Loucy (cell line): Measurements from ENCODE around the gene TBC1D1.

Experiments
- H2AFZ ChIP-seq: fragments of 200-600 bp; sonication (generic); 2 replicates; pipeline ENCODE4 v1.6.0; 2016; ENCODE audit warnings: antibody characterized with exemption, mild to moderate bottlenecking, low read length, moderate library complexity
- H3F3A ChIP-seq: fragments of 200-600 bp; 2 replicates; pipeline ENCODE4 v1.6.0; 2016; ENCODE audit warnings: antibody characterized with exemption, low read depth, mild to moderate bottlenecking
- H3K27me3 ChIP-seq: fragments of 200-600 bp; sonication (generic); 2 replicates; pipeline ENCODE4 v1.6.1; 2014; ENCODE audit warnings: low read length, mild to moderate bottlenecking; ENCODE audit not compliant: insufficient read depth, poor library complexity, severe bottlenecking
- H3K36me3 ChIP-seq: fragments of 200-600 bp; sonication (generic); 2 replicates; pipeline ENCODE4 v1.6.1; 2016; ENCODE audit warnings: low read length; ENCODE audit not compliant: insufficient read depth
- H3K4me1 ChIP-seq: fragments of 200-600 bp; sonication (generic); 2 replicates; pipeline ENCODE4 v1.5.1; 2014; ENCODE audit warnings: low read length, mild to moderate bottlenecking; ENCODE audit not compliant: insufficient read depth, poor library complexity, severe bottlenecking
- H3K4me2 ChIP-seq: fragments of 200-600 bp; sonication (generic); 2 replicates; pipeline ENCODE4 v1.6.0; 2014; ENCODE audit warnings: antibody characterized with exemption, low read length, low read depth, mild to moderate bottlenecking; ENCODE audit not compliant: poor library complexity, severe bottlenecking
- H3K4me3 ChIP-seq: fragments of 200-600 bp; sonication (generic); 2 replicates; pipeline ENCODE4 v1.5.1; 2014; ENCODE audit warnings: low read length, mild to moderate bottlenecking, mixed read lengths; ENCODE audit not compliant: poor library complexity, severe bottlenecking
- H3K79me2 ChIP-seq: fragments of 200-600 bp; sonication (generic); 2 replicates; pipeline ENCODE4 v1.6.1; 2014; ENCODE audit warnings: low read length; ENCODE audit not compliant: insufficient read depth
- H3K9ac ChIP-seq: fragments of 200-600 bp; sonication (generic); 2 replicates; pipeline ENCODE4 v1.6.0; 2014; ENCODE audit warnings: mild to moderate bottlenecking, low read depth, low read length, moderate library complexity; ENCODE audit not compliant: poor library complexity, severe bottlenecking
- H3K9me2 ChIP-seq: fragments of 200-600 bp; sonication (generic); replicated peaks from 2 replicates; pipeline ENCODE4 v1.6.1; 2016; ENCODE audit warnings: low read depth, low read length, mixed read lengths
- H3K9me3 ChIP-seq: fragments of 200-600 bp; sonication (generic); 2 replicates; pipeline ENCODE4 v1.6.1; 2014; ENCODE audit warnings: mild to moderate bottlenecking, antibody characterized with exemption, low read length, low read depth; ENCODE audit not compliant: insufficient read depth
- H4K20me1 ChIP-seq: fragments of 200-600 bp; sonication (generic); 2 replicates; pipeline ENCODE4 v1.6.0; 2014; ENCODE audit warnings: antibody characterized with exemption, low read length, mild to moderate bottlenecking; ENCODE audit not compliant: insufficient read depth, poor library complexity, severe bottlenecking
- CTCF ChIP-seq: fragments of 200-600 bp; sonication (generic); conservative IDR thresholded peaks from 2 replicates; pipeline ENCODE4 v1.5.1; 2014; ENCODE audit warnings: mild to moderate bottlenecking, antibody characterized with exemption, low read length
- EZH2phosphoT487 ChIP-seq: fragments of 200-600 bp; IDR thresholded peaks from 2 replicates; pipeline ENCODE4 v1.6.1; 2018; ENCODE audit warnings: antibody characterized with exemption, mild to moderate bottlenecking, moderate library complexity, borderline replicate concordance

The TBC1D1 gene

GRCh38 chr4:38180456-38180855, 289.6 kb downstream of the TBC1D1 start:
- Histone ChIP-seq H3K9me2 (no peaks in the 10 kb centered on the region), H3K4me2 (no peak overlapping the region), H3F3A (no peaks in the 10 kb centered on the region), H3K9ac (no peak overlapping the region), H4K20me1 (no peaks in the 10 kb centered on the region), H3K27me3 (no peaks in the 10 kb centered on the region), H3K36me3 (no peaks in the 10 kb centered on the region), H3K9me3 (no peaks in the 10 kb centered on the region), H2AFZ (no peak overlapping the region), H3K4me3 (no peak overlapping the region), H3K4me1 (no peaks in the 10 kb centered on the region), H3K79me2 (no peaks in the 10 kb centered on the region)
- TF ChIP-seq EZH2phosphoT487 (no peak), CTCF (no peak)

GRCh38 chr4:38181286-38181685, 290.4 kb downstream of the TBC1D1 start:
- Histone ChIP-seq H4K20me1 (no peaks in the 10 kb centered on the region), H3K9me2 (no peaks in the 10 kb centered on the region), H2AFZ (no peak overlapping the region), H3K4me3 (no peak overlapping the region), H3K9ac (no peak overlapping the region), H3K27me3 (no peaks in the 10 kb centered on the region), H3F3A (no peaks in the 10 kb centered on the region), H3K4me2 (no peak overlapping the region), H3K36me3 (no peaks in the 10 kb centered on the region), H3K4me1 (no peaks in the 10 kb centered on the region), H3K79me2 (no peaks in the 10 kb centered on the region), H3K9me3 (no peaks in the 10 kb centered on the region)
- no peak for TF ChIP-seq EZH2phosphoT487
- no peak for TF ChIP-seq CTCF

DNA sequence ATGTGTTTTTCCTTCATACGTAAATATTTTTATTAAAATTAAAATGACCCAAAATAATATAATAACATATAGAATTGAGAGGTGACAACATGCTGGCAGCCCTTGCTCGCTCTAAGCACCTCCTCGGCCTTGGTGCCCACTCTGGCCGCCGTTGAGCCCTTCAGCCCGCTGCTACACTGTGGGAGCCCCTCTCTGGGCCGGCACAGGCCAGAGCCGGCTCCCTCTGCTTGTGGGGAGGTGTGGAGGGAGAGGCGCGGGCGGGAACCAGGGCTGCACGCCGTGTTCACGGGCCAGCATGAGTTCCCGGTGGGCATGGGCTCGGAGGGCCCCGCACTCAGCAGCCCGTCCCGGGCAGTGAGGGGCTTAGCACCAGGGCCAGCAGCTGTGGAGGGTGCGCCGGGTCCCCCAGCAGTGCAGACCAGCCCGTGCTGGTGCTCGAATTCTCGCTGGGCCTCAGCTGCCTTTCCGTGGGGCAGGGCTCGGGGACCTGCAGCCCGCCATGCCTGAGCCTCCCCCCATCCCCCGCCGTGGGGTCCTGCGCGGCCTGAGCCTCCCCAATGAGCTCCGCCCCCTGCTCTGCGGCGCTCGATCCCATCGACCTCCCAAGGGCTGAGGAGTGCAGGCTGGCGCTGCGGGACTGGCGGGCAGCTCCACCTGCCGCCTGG, 291.6 kb downstream of the TBC1D1 start:
- Histone ChIP-seq H3K4me2 (no peak overlapping the region), H3K9me2 (no peaks in the 10 kb centered on the region), H3K36me3 (no peaks in the 10 kb centered on the region), H3F3A (no peaks in the 10 kb centered on the region), H3K9ac (no peak overlapping the region), H3K4me3 (no peak overlapping the region), H3K27me3 (no peaks in the 10 kb centered on the region), H3K79me2 (no peaks in the 10 kb centered on the region), H3K9me3 (no peaks in the 10 kb centered on the region), H3K4me1 (no peaks in the 10 kb centered on the region), H2AFZ (no peak overlapping the region), H4K20me1 (no peaks in the 10 kb centered on the region)
- no peak for TF ChIP-seq EZH2phosphoT487
- TF ChIP-seq CTCF, result no peak
